GM12873 (cell line): ENCODE measurements around the gene CRKL.

Experiments used
- CTCF ChIP-seq: IDR thresholded peaks from 2 replicates; pipeline ENCODE4 v1.5.1; 2012; ENCODE audit warnings: low read depth, mild to moderate bottlenecking, moderate library complexity, low read length, control low read depth; ENCODE audit not compliant: insufficient read depth; ENCODE audit errors: missing control alignments

Gene CRKL

GRCh38 chr22:20964090-20964798, 47.0 kb downstream of the CRKL start:
- TF ChIP-seq CTCF, result no peak

GRCh38 chr22:20964799-20965103, 47.5 kb downstream of the CRKL start:
- no peak for TF ChIP-seq CTCF

GRCh38 chr22:20965104-20965887, 48.1 kb downstream of the CRKL start:
- TF ChIP-seq CTCF, result no peak

- no peak for TF ChIP-seq CTCF
Measured at GRCh38 chr22:20965888-20966855, 49.0 kb downstream of the CRKL start.

- no peak for TF ChIP-seq CTCF
Measured at GRCh38 chr22:20966883-20967696, 49.9 kb downstream of the CRKL start, which contains the start of gene AIFM3. TSS of gene AIFM3 (plus strand) at chr22:20967255. CDS start at chr22:20967945, 690 bp downstream.

GRCh38 chr22:20967697-20968211, 50.5 kb downstream of the CRKL start:
- no peak for TF ChIP-seq CTCF
